ENCODE measurements around the gene LIAS.

The LIAS gene

GRCh38 chr4:39427520-39428114 lies 31.2 kb upstream of the LIAS start:
- no peaks in the 10 kb centered on the region for H3K36me3 ChIP-seq (ENCODE audit: control insufficient read depth in 4 of 4, insufficient read depth in 4 of 4, low read length in 3 of 4)
- H3K4me1 ChIP-seq (ENCODE audit: control extremely low read depth in 1 of 4, control insufficient read depth in 4 of 4, insufficient read depth in 4 of 4, low read length in 3 of 4) = no peaks in the 10 kb centered on the region
- 81% methylated on average over 4 of the region's 10 CpGs for WGBS (ENCODE audit: insufficient coverage)
- H3K9me3 ChIP-seq (ENCODE audit: control extremely low read depth in 1 of 5, control insufficient read depth in 4 of 5, insufficient read depth in 2 of 5, low read depth in 1 of 5, low read length in 4 of 5) = no peaks in the 10 kb centered on the region
- ChIA-PET POLR2A (no interaction called here), CTCF (interaction anchor here (0.7 kb wide), 1 partner anchor 99 kb away, joined by 3 read pairs; no protein-coding TSS in a partner anchor)
- no peaks in the 10 kb centered on the region for H3K27me3 ChIP-seq (replicated peaks in 2 of 5; ENCODE audit: control insufficient read depth in 4 of 5, insufficient read depth in 5 of 5, low read length in 4 of 5)
- DNase-seq = no peak
- no peak overlapping the region for H3K27ac ChIP-seq (ENCODE audit: insufficient read depth in 1 of 2, low read depth in 1 of 2, low read length in 2 of 2, poor library complexity in 1 of 2, severe bottlenecking in 2 of 2)
- H3K4me3 ChIP-seq (ENCODE audit: control insufficient read depth in 1 of 7, extremely low read depth in 1 of 7, insufficient read depth in 4 of 7, low read depth in 2 of 7, low read length in 6 of 7) = no peak overlapping the region

- H3K36me3 ChIP-seq (ENCODE audit: control insufficient read depth in 4 of 4, insufficient read depth in 4 of 4, low read length in 3 of 4) = no peaks in the 10 kb centered on the region
- 93% methylated on average over 3 of the region's 4 CpGs for WGBS (ENCODE audit: insufficient coverage)
- CTCF ChIA-PET = interaction anchor here (0.8 to 1.2 kb wide), 2 partner anchors 16 to 17 kb away, joined by 3 read pairs; no protein-coding TSS in a partner anchor
Measured at GRCh38 chr4:39429476-39430334, 29.2 kb upstream of the LIAS start.

GRCh38 chr4:39433878-39434492 lies 24.9 kb upstream of the LIAS start:
- H3K27me3 ChIP-seq (replicated peaks in 2 of 5; ENCODE audit: control insufficient read depth in 4 of 5, insufficient read depth in 5 of 5, low read length in 4 of 5) = peaks cover 0 to 2% (median 0%) of the 10 kb centered on the region in 5 experiments
- H3K9me3 ChIP-seq (ENCODE audit: control extremely low read depth in 1 of 5, control insufficient read depth in 4 of 5, insufficient read depth in 2 of 5, low read depth in 1 of 5, low read length in 4 of 5) = no peaks in the 10 kb centered on the region
- 95% methylated on average over 9 of the region's 11 CpGs for whole genome bisulfite sequencing (ENCODE audit: insufficient coverage)
- H3K4me3 ChIP-seq (ENCODE audit: control insufficient read depth in 1 of 7, extremely low read depth in 1 of 7, insufficient read depth in 4 of 7, low read depth in 2 of 7, low read length in 6 of 7) = no peak overlapping the region
- no peak for DNase-seq
- H3K4me1 ChIP-seq (ENCODE audit: control extremely low read depth in 1 of 4, control insufficient read depth in 4 of 4, insufficient read depth in 4 of 4, low read length in 3 of 4) = no peaks in the 10 kb centered on the region
- POLR2A ChIA-PET = no interaction called here
- H3K27ac ChIP-seq (ENCODE audit: insufficient read depth in 1 of 2, low read depth in 1 of 2, low read length in 2 of 2, poor library complexity in 1 of 2, severe bottlenecking in 2 of 2) = no peak overlapping the region
- CTCF ChIA-PET = interaction anchor here (1.1 kb wide), 1 partner anchor 10 kb away, joined by 3 read pairs; no protein-coding TSS in a partner anchor
- H3K36me3 ChIP-seq (ENCODE audit: control insufficient read depth in 4 of 4, insufficient read depth in 4 of 4, low read length in 3 of 4) = no peaks in the 10 kb centered on the region

More at GRCh38 chr4:39429476-39430334, 29.2 kb upstream of the LIAS start:
- Histone ChIP-seq H3K9me3 (ENCODE audit: control extremely low read depth in 1 of 5, control insufficient read depth in 4 of 5, insufficient read depth in 2 of 5, low read depth in 1 of 5, low read length in 4 of 5) (no peaks in the 10 kb centered on the region), H3K4me1 (ENCODE audit: control extremely low read depth in 1 of 4, control insufficient read depth in 4 of 4, insufficient read depth in 4 of 4, low read length in 3 of 4) (no peaks in the 10 kb centered on the region), H3K27ac (ENCODE audit: insufficient read depth in 1 of 2, low read depth in 1 of 2, low read length in 2 of 2, poor library complexity in 1 of 2, severe bottlenecking in 2 of 2) (no peak overlapping the region), H3K27me3 (replicated peaks in 2 of 5; ENCODE audit: control insufficient read depth in 4 of 5, insufficient read depth in 5 of 5, low read length in 4 of 5) (no peaks in the 10 kb centered on the region), H3K4me3 (ENCODE audit: control insufficient read depth in 1 of 7, extremely low read depth in 1 of 7, insufficient read depth in 4 of 7, low read depth in 2 of 7, low read length in 6 of 7) (no peak overlapping the region)
- POLR2A ChIA-PET = no interaction called here
- no peak for DNase-seq

GRCh38 chr4:39435659-39436563 lies 22.9 kb upstream of the LIAS start:
- WGBS (ENCODE audit: insufficient coverage) = 77% methylated on average over 6 of the region's 7 CpGs
- CTCF ChIA-PET = interaction anchor here (0.9 kb wide), 1 partner anchor 533 kb away, joined by 3 read pairs; no protein-coding TSS in a partner anchor
- no peak for DNase-seq
- Histone ChIP-seq H3K4me1 (ENCODE audit: control extremely low read depth in 1 of 4, control insufficient read depth in 4 of 4, insufficient read depth in 4 of 4, low read length in 3 of 4) (no peaks in the 10 kb centered on the region), H3K27me3 (replicated peaks in 2 of 5; ENCODE audit: control insufficient read depth in 4 of 5, insufficient read depth in 5 of 5, low read length in 4 of 5) (peaks cover 0 to 2% (median 0%) of the 10 kb centered on the region in 5 experiments), H3K27ac (ENCODE audit: insufficient read depth in 1 of 2, low read depth in 1 of 2, low read length in 2 of 2, poor library complexity in 1 of 2, severe bottlenecking in 2 of 2) (no peak overlapping the region), H3K36me3 (ENCODE audit: control insufficient read depth in 4 of 4, insufficient read depth in 4 of 4, low read length in 3 of 4) (no peaks in the 10 kb centered on the region), H3K4me3 (ENCODE audit: control insufficient read depth in 1 of 7, extremely low read depth in 1 of 7, insufficient read depth in 4 of 7, low read depth in 2 of 7, low read length in 6 of 7) (no peak overlapping the region), H3K9me3 (ENCODE audit: control extremely low read depth in 1 of 5, control insufficient read depth in 4 of 5, insufficient read depth in 2 of 5, low read depth in 1 of 5, low read length in 4 of 5) (no peaks in the 10 kb centered on the region)
- POLR2A ChIA-PET = no interaction called here

GRCh38 chr4:39441593-39441992 lies 17.3 kb upstream of the LIAS start:
- POLR2A ChIA-PET = interaction anchor here (0.7 kb wide), 1 partner anchor 17 kb away, joined by 3 read pairs; the partner anchor contains the start of gene LIAS
- Histone ChIP-seq H3K4me1 (ENCODE audit: control extremely low read depth in 1 of 4, control insufficient read depth in 4 of 4, insufficient read depth in 4 of 4, low read length in 3 of 4) (peaks cover 0 to 2% (median 1%) of the 10 kb centered on the region in 4 experiments), H3K36me3 (ENCODE audit: control insufficient read depth in 4 of 4, insufficient read depth in 4 of 4, low read length in 3 of 4) (no peaks in the 10 kb centered on the region), H3K27me3 (replicated peaks in 2 of 5; ENCODE audit: control insufficient read depth in 4 of 5, insufficient read depth in 5 of 5, low read length in 4 of 5) (peaks cover 0 to 2% (median 0%) of the 10 kb centered on the region in 5 experiments), H3K4me3 (ENCODE audit: control insufficient read depth in 1 of 7, extremely low read depth in 1 of 7, insufficient read depth in 4 of 7, low read depth in 2 of 7, low read length in 6 of 7) (no peak overlapping the region), H3K27ac (ENCODE audit: insufficient read depth in 1 of 2, low read depth in 1 of 2, low read length in 2 of 2, poor library complexity in 1 of 2, severe bottlenecking in 2 of 2) (no peak overlapping the region), H3K9me3 (ENCODE audit: control extremely low read depth in 1 of 5, control insufficient read depth in 4 of 5, insufficient read depth in 2 of 5, low read depth in 1 of 5, low read length in 4 of 5) (no peaks in the 10 kb centered on the region)
- CTCF ChIA-PET = no interaction called here
- DNase-seq = no peak
- whole genome bisulfite sequencing (ENCODE audit: insufficient coverage) = 100% methylated on average over 1 of the region's 2 CpGs

- no peak for DNase-seq
- CTCF ChIA-PET = no interaction called here
- Histone ChIP-seq H3K4me3 (ENCODE audit: control insufficient read depth in 1 of 7, extremely low read depth in 1 of 7, insufficient read depth in 4 of 7, low read depth in 2 of 7, low read length in 6 of 7) (no peak overlapping the region), H3K4me1 (ENCODE audit: control extremely low read depth in 1 of 4, control insufficient read depth in 4 of 4, insufficient read depth in 4 of 4, low read length in 3 of 4) (peaks cover 0 to 13% (median 6%) of the 10 kb centered on the region in 4 experiments), H3K36me3 (ENCODE audit: control insufficient read depth in 4 of 4, insufficient read depth in 4 of 4, low read length in 3 of 4) (no peaks in the 10 kb centered on the region), H3K27ac (ENCODE audit: insufficient read depth in 1 of 2, low read depth in 1 of 2, low read length in 2 of 2, poor library complexity in 1 of 2, severe bottlenecking in 2 of 2) (no peak overlapping the region), H3K9me3 (ENCODE audit: control extremely low read depth in 1 of 5, control insufficient read depth in 4 of 5, insufficient read depth in 2 of 5, low read depth in 1 of 5, low read length in 4 of 5) (no peaks in the 10 kb centered on the region), H3K27me3 (replicated peaks in 2 of 5; ENCODE audit: control insufficient read depth in 4 of 5, insufficient read depth in 5 of 5, low read length in 4 of 5) (peaks cover 0 to 2% (median 0%) of the 10 kb centered on the region in 5 experiments)
- WGBS (ENCODE audit: insufficient coverage) = 100% methylated on average over 1 of the region's 4 CpGs
- POLR2A ChIA-PET = no interaction called here
Measured at GRCh38 chr4:39442998-39443397, 15.9 kb upstream of the LIAS start.

Measured in common myeloid progenitor, CD34-positive (primary cell).